Trophoblast cell (in vitro differentiated cells and primary cell): ENCODE results near the gene DNAH1.

Experiments
- DNase-seq, 2 donors: peaks; one replicate each; pipeline ENCODE4 v3.0.0-alpha.2; 2016
- H2AFZ ChIP-seq: 2 replicates; pipeline ENCODE4 v1.6.1; 2013; ENCODE audit warnings: low read length, moderate library complexity, mild to moderate bottlenecking; ENCODE audit not compliant: insufficient read depth, poor library complexity
- H2AK5ac ChIP-seq: 2 replicates; pipeline ENCODE4 v1.6.1; 2013; ENCODE audit warnings: mild to moderate bottlenecking, low read length
- H2BK120ac ChIP-seq: 2 replicates; pipeline ENCODE4 v1.6.1; 2013; ENCODE audit warnings: low read length, mild to moderate bottlenecking, moderate library complexity; ENCODE audit not compliant: insufficient read depth, poor library complexity
- H2BK12ac ChIP-seq: 2 replicates; pipeline ENCODE4 v1.6.1; 2013; ENCODE audit warnings: mild to moderate bottlenecking, low read length, moderate library complexity
- H2BK5ac ChIP-seq: 2 replicates; pipeline ENCODE4 v1.6.1; 2013; ENCODE audit warnings: low read length, low read depth, moderate library complexity, mild to moderate bottlenecking; ENCODE audit not compliant: poor library complexity
- H3K14ac ChIP-seq: 2 replicates; pipeline ENCODE4 v1.6.1; 2013; ENCODE audit warnings: mild to moderate bottlenecking, low read length
- H3K18ac ChIP-seq: 2 replicates; pipeline ENCODE4 v1.6.1; 2013; ENCODE audit warnings: mild to moderate bottlenecking, low read length
- H3K23ac ChIP-seq: 2 replicates; pipeline ENCODE4 v1.6.1; 2013; ENCODE audit warnings: low read length
- H3K27ac ChIP-seq: 2 replicates; pipeline ENCODE4 v1.5.1; 2013; ENCODE audit warnings: low read depth, mild to moderate bottlenecking, inconsistent platforms, low read length, moderate library complexity
- H3K27me3 ChIP-seq: 2 replicates; pipeline ENCODE4 v1.6.1; 2013; ENCODE audit warnings: inconsistent platforms, mild to moderate bottlenecking, low read length, moderate library complexity; ENCODE audit not compliant: insufficient read depth
- H3K36me3 ChIP-seq, 2 experiments: 1 replicate in 1 of 2; 2 replicates in 1 of 2; pipeline ENCODE4 v1.6.1; 2013; ENCODE audit warnings: low read length in 2 of 2, mild to moderate bottlenecking in 2 of 2, moderate library complexity in 1 of 2; ENCODE audit not compliant: insufficient read depth in 2 of 2, control insufficient read depth in 1 of 2
- H3K4ac ChIP-seq: 2 replicates; pipeline ENCODE4 v1.6.1; 2013; ENCODE audit warnings: low read depth, mild to moderate bottlenecking, low read length, moderate library complexity
- H3K4me1 ChIP-seq, 2 experiments: 1 replicate in 1 of 2; 2 replicates in 1 of 2; pipeline ENCODE4 v1.6.1; 2013; ENCODE audit warnings: low read length in 2 of 2, mild to moderate bottlenecking in 2 of 2, moderate library complexity in 1 of 2; ENCODE audit not compliant: insufficient read depth in 2 of 2, control insufficient read depth in 1 of 2
- H3K4me2 ChIP-seq: 2 replicates; pipeline ENCODE4 v1.6.1; 2013; ENCODE audit warnings: inconsistent platforms, mild to moderate bottlenecking, low read length, moderate library complexity
- H3K4me3 ChIP-seq: 2 replicates; pipeline ENCODE4 v1.5.1; 2013; ENCODE audit warnings: mild to moderate bottlenecking, low read depth, low read length, inconsistent platforms
- H3K79me1 ChIP-seq: one replicate; pipeline ENCODE4 v1.6.1; 2013; ENCODE audit warnings: low read length
- H3K79me2 ChIP-seq: 2 replicates; pipeline ENCODE4 v1.6.1; 2013; ENCODE audit warnings: low read length, mild to moderate bottlenecking; ENCODE audit not compliant: control insufficient read depth, insufficient read depth, poor library complexity
- H3K9ac ChIP-seq: 2 replicates; pipeline ENCODE4 v1.6.1; 2013; ENCODE audit warnings: mild to moderate bottlenecking, low read length
- H3K9me3 ChIP-seq: 2 replicates; pipeline ENCODE4 v1.6.1; 2013; ENCODE audit warnings: low read depth, mild to moderate bottlenecking, control low read depth, inconsistent platforms, low read length; ENCODE audit not compliant: insufficient read depth
- H4K12ac ChIP-seq: 2 replicates; pipeline ENCODE4 v1.6.1; 2013; ENCODE audit warnings: low read depth, mild to moderate bottlenecking, low read length, moderate library complexity
- H4K8ac ChIP-seq: 2 replicates; pipeline ENCODE4 v1.6.1; 2013; ENCODE audit warnings: low read depth, mild to moderate bottlenecking, low read length, moderate library complexity
- H4K91ac ChIP-seq: one replicate; pipeline ENCODE4 v1.6.1; 2013; ENCODE audit warnings: low read depth, mild to moderate bottlenecking, low read length, moderate library complexity
- WGBS: extraction: QIAGEN DNeasy Blood & Tissue Kit; methylation state at CpG from one replicate; pipeline ENCODE4 v1.1.7; 2013; ENCODE audit warnings: missing lambda C conversion rate; ENCODE audit not compliant: insufficient read length, insufficient coverage; ENCODE audit errors: extremely low coverage; 5-methylcytosine and 5-hydroxymethylcytosine counted together

Gene DNAH1

DNA sequence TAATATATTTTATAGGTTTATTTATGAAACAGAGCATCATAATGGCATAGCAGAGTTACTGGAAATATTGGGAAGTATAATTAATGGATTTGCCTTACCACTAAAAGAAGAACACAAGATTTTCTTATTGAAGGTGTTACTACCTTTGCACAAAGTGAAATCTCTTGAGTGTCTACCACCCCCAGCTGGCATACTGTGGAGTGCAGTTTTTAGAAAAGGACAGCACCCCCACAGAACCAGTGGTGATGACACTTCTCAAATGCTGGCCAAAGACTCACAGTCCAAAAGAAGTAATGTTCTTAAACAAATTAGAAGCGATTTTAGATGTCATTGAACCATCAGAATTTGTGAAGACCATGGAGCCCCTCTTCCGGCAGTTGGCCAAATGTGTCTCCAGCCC is 58.1 kb downstream of the DNAH1 start:
- no peak overlapping the region for H3K4me3 ChIP-seq
- no peak overlapping the region for H3K27ac ChIP-seq
- no peak overlapping the region for H4K91ac ChIP-seq
- H4K12ac ChIP-seq: no peak overlapping the region
- H2BK120ac ChIP-seq: no peak overlapping the region
- H4K8ac ChIP-seq: no peak overlapping the region
- no peak overlapping the region for H2AK5ac ChIP-seq
- H3K4me1 ChIP-seq: peaks cover 11 to 13% of the 10 kb centered on the region in 2 experiments
- H3K18ac ChIP-seq: no peak overlapping the region
- H2AFZ ChIP-seq: no peak overlapping the region
- no peaks in the 10 kb centered on the region for H3K27me3 ChIP-seq
- no peak overlapping the region for H3K9ac ChIP-seq
- no peak for DNase-seq
- H2BK5ac ChIP-seq: no peak overlapping the region
- no peaks in the 10 kb centered on the region for H3K36me3 ChIP-seq
- H3K79me1 ChIP-seq: no peaks in the 10 kb centered on the region
- H3K9me3 ChIP-seq: peaks cover 7% of the 10 kb centered on the region
- H3K14ac ChIP-seq: no peak overlapping the region
- no peak overlapping the region for H3K4ac ChIP-seq
- no peak overlapping the region for H3K23ac ChIP-seq
- WGBS: no CpG with 5 or more reads among the region's 2 CpGs
- H3K4me2 ChIP-seq: no peak overlapping the region
- H2BK12ac ChIP-seq: no peak overlapping the region
- H3K79me2 ChIP-seq: no peaks in the 10 kb centered on the region

DNA sequence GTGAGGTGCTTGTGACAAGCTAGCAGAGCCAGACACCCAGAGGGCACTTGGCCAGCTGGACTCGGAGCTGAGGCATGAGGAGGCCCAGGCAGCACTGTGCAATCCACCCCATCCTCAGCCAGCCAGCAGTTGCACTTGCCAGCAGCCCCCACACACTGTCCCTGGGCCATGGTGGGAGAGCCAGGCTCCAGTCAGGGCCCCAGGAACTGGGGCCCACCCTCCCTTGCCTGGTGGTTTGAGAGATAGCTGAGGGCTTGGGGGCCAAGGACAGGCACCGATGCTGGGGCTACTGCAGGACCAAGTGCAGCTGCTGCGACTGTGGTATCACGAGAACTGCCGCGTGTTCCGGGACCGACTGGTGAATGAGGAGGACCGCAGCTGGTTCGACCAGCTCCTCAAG is 63.5 kb downstream of the DNAH1 start:
- Histone ChIP-seq H3K79me1 (no peaks in the 10 kb centered on the region), H3K79me2 (no peaks in the 10 kb centered on the region), H3K4me3 (no peak overlapping the region), H2AK5ac (no peak overlapping the region), H4K8ac (no peak overlapping the region), H3K9ac (no peak overlapping the region), H3K9me3 (peaks cover 8% of the 10 kb centered on the region), H3K4ac (no peak overlapping the region), H3K14ac (no peak overlapping the region), H4K12ac (no peak overlapping the region), H2BK5ac (no peak overlapping the region), H3K18ac (no peak overlapping the region), H3K4me1 (peaks cover 0 to 4% of the 10 kb centered on the region in 2 experiments), H3K27ac (no peak overlapping the region), H2BK120ac (no peak overlapping the region), H3K23ac (no peak overlapping the region), H3K36me3 (no peaks in the 10 kb centered on the region), H3K27me3 (no peaks in the 10 kb centered on the region), H2AFZ (no peak overlapping the region), H4K91ac (no peak overlapping the region), H3K4me2 (no peak overlapping the region), H2BK12ac (no peak overlapping the region)
- no CpG with 5 or more reads among the region's 10 CpGs for WGBS
- DNase-seq: no peak

DNA sequence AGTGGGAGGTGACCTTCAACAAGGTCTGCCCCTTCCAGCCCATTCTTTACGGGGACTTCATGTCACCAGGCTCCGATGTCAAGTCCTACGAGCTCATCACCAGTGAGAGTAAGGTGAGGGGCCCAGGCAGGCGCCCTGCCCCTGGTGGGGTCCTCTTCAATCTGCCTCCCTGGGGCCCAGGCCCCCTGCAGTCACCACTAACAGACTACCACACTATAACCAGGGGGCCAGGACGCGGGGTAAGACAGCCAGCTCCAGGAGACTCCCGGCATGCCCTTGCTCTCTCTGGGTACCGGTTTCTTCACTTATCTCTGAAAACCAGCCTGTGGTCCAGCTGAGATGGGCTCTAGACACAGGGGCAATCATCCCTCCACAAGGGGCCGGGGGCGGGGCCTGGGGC is 63.9 kb downstream of the DNAH1 start:
- no peak for DNase-seq
- Histone ChIP-seq H3K27me3 (no peaks in the 10 kb centered on the region), H3K4me2 (no peak overlapping the region), H3K79me1 (no peaks in the 10 kb centered on the region), H3K14ac (no peak overlapping the region), H3K9ac (no peak overlapping the region), H2AFZ (no peak overlapping the region), H3K18ac (no peak overlapping the region), H3K4me1 (peaks cover 0 to 4% of the 10 kb centered on the region in 2 experiments), H3K4me3 (no peak overlapping the region), H3K4ac (no peak overlapping the region), H4K91ac (no peak overlapping the region), H2BK12ac (no peak overlapping the region), H3K36me3 (no peaks in the 10 kb centered on the region), H3K9me3 (peaks cover 8% of the 10 kb centered on the region), H2AK5ac (no peak overlapping the region), H3K79me2 (no peaks in the 10 kb centered on the region), H3K27ac (no peak overlapping the region), H2BK120ac (no peak overlapping the region), H2BK5ac (no peak overlapping the region), H4K12ac (no peak overlapping the region), H3K23ac (no peak overlapping the region), H4K8ac (no peak overlapping the region)
- WGBS: no CpG with 5 or more reads among the region's 10 CpGs

GRCh38 chr3:52381623-52382022 is 65.5 kb downstream of the DNAH1 start:
- H3K4me1 ChIP-seq: no peaks in the 10 kb centered on the region
- no peak overlapping the region for H4K91ac ChIP-seq
- H3K4me2 ChIP-seq: no peak overlapping the region
- H2AK5ac ChIP-seq: no peak overlapping the region
- DNase-seq: no peak
- no peaks in the 10 kb centered on the region for H3K79me2 ChIP-seq
- no peaks in the 10 kb centered on the region for H3K36me3 ChIP-seq
- H3K14ac ChIP-seq: no peak overlapping the region
- no peak overlapping the region for H3K9ac ChIP-seq
- no peak overlapping the region for H3K27ac ChIP-seq
- no peak overlapping the region for H2BK5ac ChIP-seq
- peaks cover 3% of the 10 kb centered on the region for H3K9me3 ChIP-seq
- no peak overlapping the region for H3K4me3 ChIP-seq
- H3K27me3 ChIP-seq: no peaks in the 10 kb centered on the region
- no peak overlapping the region for H4K12ac ChIP-seq
- no peak overlapping the region for H3K4ac ChIP-seq
- no peaks in the 10 kb centered on the region for H3K79me1 ChIP-seq
- H2AFZ ChIP-seq: no peak overlapping the region
- no peak overlapping the region for H3K18ac ChIP-seq
- H3K23ac ChIP-seq: no peak overlapping the region
- H2BK120ac ChIP-seq: no peak overlapping the region
- no peak overlapping the region for H4K8ac ChIP-seq
- WGBS: no CpG with 5 or more reads among the region's 18 CpGs
- no peak overlapping the region for H2BK12ac ChIP-seq
